ENCODE results near the gene TRPT1. TPM values are rescaled to one million over a fixed set of nuclear protein-coding genes. Genes with fewer than 3 reads are reported as not detected.
A peak's percentile ranks its signal among the peaks of the same experiment; 100 is the strongest.

TRPT1 gene
- total and polyA plus RNA-seq, 2 experiments from 2014 or later: 50.7 to 66.0 TPM

DNA sequence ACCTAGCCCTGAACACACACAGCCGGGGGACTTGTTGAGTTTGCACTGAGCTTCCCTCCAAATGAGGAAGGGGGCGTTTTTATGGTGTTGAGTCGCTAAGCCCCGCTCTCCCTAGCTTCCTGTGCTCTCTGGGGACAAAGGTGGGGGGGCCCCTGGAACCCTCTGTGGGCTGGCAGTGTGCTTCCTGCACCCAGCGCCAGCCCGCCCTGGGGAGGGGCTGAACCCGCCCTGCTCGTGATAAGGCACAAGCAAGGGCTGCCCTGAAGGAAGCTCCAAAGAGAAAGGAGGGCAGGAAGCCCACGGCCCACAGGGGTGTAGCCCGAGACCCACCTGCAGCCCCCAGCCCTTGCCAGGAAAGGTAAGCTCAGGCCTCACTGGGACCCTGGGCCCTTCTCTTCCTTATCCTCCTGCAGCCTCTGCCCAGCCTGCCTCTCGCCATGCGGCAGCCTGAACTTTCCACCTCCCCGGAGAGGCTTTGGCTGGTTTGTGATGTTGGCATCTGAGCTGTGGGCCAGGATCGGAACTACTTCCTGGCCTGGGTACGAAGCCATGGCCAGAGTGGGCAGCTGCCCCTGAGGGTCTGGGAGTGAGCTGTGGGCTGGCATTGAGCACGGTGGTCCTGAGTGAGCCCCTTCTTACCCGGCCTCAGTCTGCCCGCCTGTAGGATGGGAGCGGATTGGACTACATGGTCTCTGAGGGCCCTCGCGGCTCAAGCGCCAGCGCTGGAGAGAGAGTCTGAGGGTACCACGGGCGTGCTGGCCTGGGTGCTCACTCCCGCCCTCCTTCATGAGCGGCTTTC is 19.3 kb downstream of the TRPT1 start, which contains the start of gene FERMT3:
Gene FERMT3, plus strand, starts transcription at position 265 of the 799 bp plus-strand sequence. CDS start 644 bp downstream, outside the sequence.
- Histone ChIP-seq H3F3A (ENCODE audit: insufficient read depth) (peaks cover 14% of the 10 kb centered on the region), H3K27ac (peak within 1 kb of the TSS; percentile 59), H3K9me2 (ENCODE audit: insufficient read depth) (no peaks in the 10 kb centered on the region), H3K27me3 (replicated peaks; ENCODE audit: insufficient read depth) (no peaks in the 10 kb centered on the region), H3K4me2 (ENCODE audit: unreplicated experiment) (peak within 1 kb of the TSS; percentile 45), H3K4me3 (peak within 1 kb of the TSS; percentile 36; the same call in 1 of the 2 replicates), H3K9me3 (ENCODE audit: low read depth) (no peaks in the 10 kb centered on the region), H3K79me2 (ENCODE audit: insufficient read depth) (no peaks in the 10 kb centered on the region), H3K4me1 (ENCODE audit: insufficient read depth) (peaks cover 13% of the 10 kb centered on the region), H3K9ac (peak within 1 kb of the TSS; percentile 70), H3K36me3 (ENCODE audit: low read depth) (peaks cover 6% of the 10 kb centered on the region; the same call in 1 of the 2 replicates), H2AFZ (peak within 1 kb of the TSS; percentile 49), H4K20me1 (ENCODE audit: insufficient read depth) (no peaks in the 10 kb centered on the region)
- no peak for DNase-seq
- in situ Hi-C loops (cut with MboI): no loop called here
- WGBS, 2 experiments (ENCODE audit: low coverage in 1 of 2, low lambda C conversion rate in 2 of 2, missing lambda C conversion rate in 2 of 2): 91 to 92% methylated on average over 26 to 27 of the region's 27 CpGs
- no peak for TF ChIP-seq EZH2 (IDR thresholded peaks at IDR 0.05; ENCODE audit: insufficient read depth, poor library complexity, severe bottlenecking)
- no peak for TF ChIP-seq EZH2phosphoT487 (IDR thresholded peaks at IDR 0.05; ENCODE audit: insufficient read depth, low read depth)

DNA sequence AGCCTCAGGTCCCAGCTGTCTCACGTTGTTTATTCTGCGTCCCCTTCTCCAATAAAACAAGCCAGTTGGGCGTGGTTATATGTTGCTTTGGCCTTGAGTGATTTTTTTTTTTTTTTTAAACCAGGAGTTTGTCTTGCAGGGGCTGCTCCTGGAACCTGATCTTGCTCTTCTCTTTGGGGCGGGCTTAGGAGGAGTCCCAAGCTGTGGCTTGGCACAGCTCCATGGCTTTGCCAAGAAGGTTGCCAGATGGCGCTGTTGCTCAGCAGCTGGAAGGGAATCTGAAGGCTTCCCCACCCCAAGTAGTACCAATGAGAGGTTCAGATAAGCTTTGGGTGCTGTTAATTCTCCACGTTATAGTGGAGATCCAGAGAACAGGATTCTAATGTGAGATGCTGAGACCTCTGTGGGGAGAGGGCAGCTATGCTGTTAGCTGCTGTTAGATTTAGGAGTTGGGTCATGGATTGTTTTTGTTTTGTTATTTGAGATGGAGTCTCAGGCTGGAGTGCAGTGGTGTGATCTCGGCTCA is 21.5 kb downstream of the TRPT1 start:
- in situ Hi-C loops (cut with MboI): no loop called here
- Histone ChIP-seq H3K4me1 (ENCODE audit: insufficient read depth) (peaks cover 13% of the 10 kb centered on the region), H3K4me2 (ENCODE audit: unreplicated experiment) (no peak overlapping the region), H3K27me3 (replicated peaks; ENCODE audit: insufficient read depth) (no peaks in the 10 kb centered on the region), H3K4me3 (no peak overlapping the region), H3K27ac (no peak overlapping the region), H4K20me1 (ENCODE audit: insufficient read depth) (no peaks in the 10 kb centered on the region), H3F3A (ENCODE audit: insufficient read depth) (peaks cover 22% of the 10 kb centered on the region), H3K36me3 (ENCODE audit: low read depth) (peaks cover 21% of the 10 kb centered on the region), H3K9ac (no peak overlapping the region), H3K9me3 (ENCODE audit: low read depth) (no peaks in the 10 kb centered on the region), H2AFZ (no peak overlapping the region), H3K9me2 (ENCODE audit: insufficient read depth) (no peaks in the 10 kb centered on the region), H3K79me2 (ENCODE audit: insufficient read depth) (no peaks in the 10 kb centered on the region)
- no peak for TF ChIP-seq EZH2 (IDR thresholded peaks at IDR 0.05; ENCODE audit: insufficient read depth, poor library complexity, severe bottlenecking)
- no peak for TF ChIP-seq EZH2phosphoT487 (IDR thresholded peaks at IDR 0.05; ENCODE audit: insufficient read depth, low read depth)
- peak; percentile 98 for DNase-seq
- 15 to 23% methylated on average over 6 to 7 of the region's 7 CpGs for WGBS, 2 experiments (ENCODE audit: low coverage in 1 of 2, low lambda C conversion rate in 2 of 2, missing lambda C conversion rate in 2 of 2)

DNA sequence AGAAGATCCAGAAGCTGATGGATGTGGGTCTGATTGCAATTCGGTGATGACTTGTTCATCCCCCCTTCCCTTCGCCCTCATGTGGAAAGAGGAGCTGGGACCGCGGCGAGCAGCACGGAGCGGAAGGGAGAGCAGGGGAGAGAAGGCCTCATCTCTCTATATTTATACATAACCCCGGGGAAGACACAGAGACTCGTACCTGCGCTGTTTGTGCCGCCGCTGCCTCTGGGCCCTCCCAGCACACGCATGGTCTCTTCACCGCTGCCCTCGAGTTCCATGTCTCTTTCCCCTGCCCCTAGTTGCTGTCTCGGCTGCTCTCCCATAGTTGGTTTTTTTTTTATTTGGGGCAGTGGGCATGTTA is 21.9 kb downstream of the TRPT1 start:
- Histone ChIP-seq H3K9me2 (ENCODE audit: insufficient read depth) (no peaks in the 10 kb centered on the region), H3K9ac (no peak overlapping the region), H3K36me3 (ENCODE audit: low read depth) (peaks cover 23% of the 10 kb centered on the region), H3K4me2 (ENCODE audit: unreplicated experiment) (no peak overlapping the region), H3K27ac (no peak overlapping the region), H3K4me1 (ENCODE audit: insufficient read depth) (peaks cover 13% of the 10 kb centered on the region), H2AFZ (no peak overlapping the region), H4K20me1 (ENCODE audit: insufficient read depth) (no peaks in the 10 kb centered on the region), H3K27me3 (replicated peaks; ENCODE audit: insufficient read depth) (no peaks in the 10 kb centered on the region), H3K4me3 (no peak overlapping the region), H3F3A (ENCODE audit: insufficient read depth) (peaks cover 22% of the 10 kb centered on the region), H3K79me2 (ENCODE audit: insufficient read depth) (no peaks in the 10 kb centered on the region), H3K9me3 (ENCODE audit: low read depth) (no peaks in the 10 kb centered on the region)
- DNase-seq: no peak
- 84 to 86% methylated on average over 16 of the region's 16 CpGs for WGBS, 2 experiments (ENCODE audit: low coverage in 1 of 2, low lambda C conversion rate in 2 of 2, missing lambda C conversion rate in 2 of 2)
- in situ Hi-C loops (cut with MboI): no loop called here
- TF ChIP-seq EZH2phosphoT487 (IDR thresholded peaks at IDR 0.05; ENCODE audit: insufficient read depth, low read depth): no peak
- TF ChIP-seq EZH2 (IDR thresholded peaks at IDR 0.05; ENCODE audit: insufficient read depth, poor library complexity, severe bottlenecking): no peak

DNA sequence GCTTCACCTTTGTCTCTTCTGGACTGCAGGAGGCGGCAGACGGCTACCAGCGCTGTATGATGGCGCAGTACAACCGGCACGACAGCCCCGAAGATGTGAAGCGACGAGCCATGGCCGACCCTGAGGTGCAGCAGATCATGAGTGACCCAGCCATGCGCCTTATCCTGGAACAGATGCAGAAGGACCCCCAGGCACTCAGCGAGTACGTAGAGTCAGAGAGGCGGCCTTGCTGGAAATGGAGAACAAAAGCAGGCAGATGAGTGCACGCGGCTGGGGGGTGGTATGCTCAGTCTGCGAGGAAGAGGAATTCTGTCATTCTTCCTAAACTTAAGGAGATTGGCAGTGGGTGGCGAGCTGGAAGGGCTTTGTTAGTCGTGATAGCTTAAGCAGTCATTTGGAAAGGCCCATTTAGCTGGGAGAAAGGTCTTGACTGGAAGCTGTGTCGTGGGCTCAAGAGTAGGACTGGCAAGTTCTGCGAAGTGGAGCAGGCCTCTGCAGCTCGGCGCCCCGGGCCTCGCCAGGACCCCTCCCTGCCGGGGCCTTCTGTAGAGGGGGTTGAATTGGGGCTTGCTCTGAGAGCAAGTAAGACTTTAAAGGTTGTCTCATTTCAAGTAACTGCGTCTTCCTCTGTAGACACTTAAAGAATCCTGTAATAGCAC is 22.4 kb downstream of the TRPT1 start:
- Histone ChIP-seq H3K4me2 (ENCODE audit: unreplicated experiment) (no peak overlapping the region), H3K9me3 (ENCODE audit: low read depth) (no peaks in the 10 kb centered on the region), H3K79me2 (ENCODE audit: insufficient read depth) (no peaks in the 10 kb centered on the region), H3F3A (ENCODE audit: insufficient read depth) (peaks cover 22% of the 10 kb centered on the region), H3K36me3 (ENCODE audit: low read depth) (peaks cover 29% of the 10 kb centered on the region), H3K9ac (no peak overlapping the region), H3K9me2 (ENCODE audit: insufficient read depth) (no peaks in the 10 kb centered on the region), H3K4me3 (no peak overlapping the region), H3K27me3 (replicated peaks; ENCODE audit: insufficient read depth) (no peaks in the 10 kb centered on the region), H4K20me1 (ENCODE audit: insufficient read depth) (no peaks in the 10 kb centered on the region), H3K27ac (no peak overlapping the region), H2AFZ (no peak overlapping the region), H3K4me1 (ENCODE audit: insufficient read depth) (peaks cover 13% of the 10 kb centered on the region)
- TF ChIP-seq EZH2 (IDR thresholded peaks at IDR 0.05; ENCODE audit: insufficient read depth, poor library complexity, severe bottlenecking): no peak
- no peak for TF ChIP-seq EZH2phosphoT487 (IDR thresholded peaks at IDR 0.05; ENCODE audit: insufficient read depth, low read depth)
- WGBS, 2 experiments (ENCODE audit: low coverage in 1 of 2, low lambda C conversion rate in 2 of 2, missing lambda C conversion rate in 2 of 2): 90 to 92% methylated on average over 27 of the region's 27 CpGs
- DNase-seq: no peak
- in situ Hi-C loops (cut with MboI): no loop called here

Data from GM23248 (cell line).